Measurements from ENCODE around the gene WNT3A.

Gene WNT3A

DNA sequence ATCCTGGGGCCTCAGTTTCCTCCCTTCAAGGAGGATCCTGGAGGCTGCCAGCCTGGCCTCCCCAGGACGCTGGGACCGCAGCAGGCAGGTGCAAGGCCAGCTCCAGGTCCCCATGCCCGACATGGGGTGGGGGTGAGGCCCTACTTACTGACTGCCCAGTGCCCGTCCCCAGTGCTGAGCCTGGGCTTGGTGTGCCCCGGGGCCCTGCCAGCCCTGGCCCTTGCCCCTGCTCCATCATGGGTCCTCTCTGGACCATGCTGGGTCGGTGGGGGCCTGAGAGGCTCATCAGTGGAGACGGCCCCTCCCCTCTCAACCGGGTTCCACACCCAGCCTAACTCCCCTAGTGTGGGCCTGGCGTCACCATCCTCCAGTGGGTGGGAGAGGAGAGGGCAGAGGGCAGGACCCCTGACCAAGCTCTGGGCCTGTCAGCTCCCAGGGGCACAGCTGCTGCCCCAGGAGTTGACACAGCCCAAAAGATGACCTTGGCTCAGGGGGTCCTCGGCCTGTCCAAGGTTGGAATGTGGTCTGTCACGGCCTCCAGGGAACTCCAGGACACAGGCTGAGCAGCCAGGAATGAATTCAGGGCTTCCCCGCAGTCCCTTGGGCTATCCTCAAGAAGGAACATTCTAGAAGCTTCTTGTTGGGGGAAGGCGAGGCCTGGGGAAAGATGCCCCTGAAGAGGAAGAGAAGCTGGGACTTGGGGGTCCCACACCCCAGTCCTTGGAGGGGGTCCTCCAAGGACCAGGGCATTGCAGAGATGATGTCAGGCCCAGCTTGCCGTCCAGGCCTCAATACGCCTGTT lies 58.1 kb downstream of the WNT3A start:
- Histone ChIP-seq H3K36me3 (ENCODE audit: insufficient read depth, low read length) (no peaks in the 10 kb centered on the region), H3K9me3 (ENCODE audit: insufficient read depth, low read depth, low read length) (no peaks in the 10 kb centered on the region; the same call in 1 of the 2 replicates), H4K20me1 (ENCODE audit: insufficient read depth, low read length, poor library complexity, severe bottlenecking) (no peaks in the 10 kb centered on the region), H3K9me2 (replicated peaks; ENCODE audit: low read depth, low read length) (no peaks in the 10 kb centered on the region), H3K4me3 (ENCODE audit: low read length, poor library complexity, severe bottlenecking) (no peak overlapping the region), H3K4me2 (ENCODE audit: low read depth, low read length, poor library complexity, severe bottlenecking) (no peak overlapping the region), H3K4me1 (ENCODE audit: insufficient read depth, low read length, poor library complexity, severe bottlenecking) (no peaks in the 10 kb centered on the region), H3K9ac (ENCODE audit: low read depth, low read length, poor library complexity, severe bottlenecking) (no peak overlapping the region), H2AFZ (ENCODE audit: low read length) (no peak overlapping the region), H3K27me3 (ENCODE audit: insufficient read depth, low read length, poor library complexity, severe bottlenecking) (no peaks in the 10 kb centered on the region), H3K79me2 (ENCODE audit: insufficient read depth, low read length) (no peaks in the 10 kb centered on the region), H3F3A (ENCODE audit: low read depth) (no peaks in the 10 kb centered on the region)
- TF ChIP-seq, protein P1, sequence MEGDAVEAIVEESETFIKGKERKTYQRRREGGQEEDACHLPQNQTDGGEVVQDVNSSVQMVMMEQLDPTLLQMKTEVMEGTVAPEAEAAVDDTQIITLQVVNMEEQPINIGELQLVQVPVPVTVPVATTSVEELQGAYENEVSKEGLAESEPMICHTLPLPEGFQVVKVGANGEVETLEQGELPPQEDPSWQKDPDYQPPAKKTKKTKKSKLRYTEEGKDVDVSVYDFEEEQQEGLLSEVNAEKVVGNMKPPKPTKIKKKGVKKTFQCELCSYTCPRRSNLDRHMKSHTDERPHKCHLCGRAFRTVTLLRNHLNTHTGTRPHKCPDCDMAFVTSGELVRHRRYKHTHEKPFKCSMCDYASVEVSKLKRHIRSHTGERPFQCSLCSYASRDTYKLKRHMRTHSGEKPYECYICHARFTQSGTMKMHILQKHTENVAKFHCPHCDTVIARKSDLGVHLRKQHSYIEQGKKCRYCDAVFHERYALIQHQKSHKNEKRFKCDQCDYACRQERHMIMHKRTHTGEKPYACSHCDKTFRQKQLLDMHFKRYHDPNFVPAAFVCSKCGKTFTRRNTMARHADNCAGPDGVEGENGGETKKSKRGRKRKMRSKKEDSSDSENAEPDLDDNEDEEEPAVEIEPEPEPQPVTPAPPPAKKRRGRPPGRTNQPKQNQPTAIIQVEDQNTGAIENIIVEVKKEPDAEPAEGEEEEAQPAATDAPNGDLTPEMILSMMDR (conservative IDR thresholded peaks at IDR 0.05; ENCODE audit: low read length) = no peak
- no peak for TF ChIP-seq EZH2phosphoT487 (IDR thresholded peaks at IDR 0.05; ENCODE audit: borderline replicate concordance)

DNA sequence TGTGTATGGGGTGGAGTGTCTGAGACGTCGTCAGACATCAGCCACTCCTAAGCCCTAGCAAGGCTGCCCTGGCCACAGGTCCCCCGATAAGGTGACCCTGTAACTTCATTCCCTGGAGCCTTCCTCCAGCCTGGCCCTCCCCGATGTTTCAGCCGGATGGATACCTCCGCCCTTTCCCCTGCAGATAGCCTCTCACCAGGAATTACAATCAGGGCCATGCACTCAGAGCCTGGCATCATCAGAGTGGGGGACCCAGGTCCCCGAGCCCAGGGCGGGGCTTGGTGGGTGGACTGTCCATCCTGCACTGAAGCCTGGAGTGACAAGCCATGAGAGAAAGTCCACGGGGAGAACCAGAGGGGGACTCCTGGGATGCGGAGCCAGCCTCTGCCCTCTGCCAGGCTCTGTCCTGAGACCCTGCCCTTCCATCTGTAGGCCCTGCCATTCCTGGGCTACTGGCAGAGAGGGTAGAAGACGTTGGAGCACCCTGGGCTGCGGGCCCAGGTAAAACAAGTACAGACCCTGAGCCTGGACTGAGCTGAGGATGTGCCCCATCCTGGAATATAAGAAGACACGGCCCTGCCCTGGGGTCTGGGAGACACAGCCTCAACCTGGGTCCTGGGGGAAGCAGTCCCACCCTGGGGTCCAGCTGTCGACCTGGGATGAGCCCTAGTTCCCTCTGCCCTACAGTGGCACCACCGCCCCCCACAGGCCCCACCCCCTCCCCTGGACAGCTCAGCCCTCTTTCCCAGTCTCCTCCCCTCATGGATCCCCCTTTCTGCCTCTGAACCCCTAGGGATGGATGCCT lies 58.9 kb downstream of the WNT3A start:
- H2AFZ ChIP-seq (ENCODE audit: low read length) = no peak overlapping the region
- H3K4me3 ChIP-seq (ENCODE audit: low read length, poor library complexity, severe bottlenecking) = no peak overlapping the region
- H3K9me3 ChIP-seq (ENCODE audit: insufficient read depth, low read depth, low read length) = no peaks in the 10 kb centered on the region; the same call in 1 of the 2 replicates
- H3F3A ChIP-seq (ENCODE audit: low read depth) = no peaks in the 10 kb centered on the region
- H3K27me3 ChIP-seq (ENCODE audit: insufficient read depth, low read length, poor library complexity, severe bottlenecking) = no peaks in the 10 kb centered on the region
- H3K9ac ChIP-seq (ENCODE audit: low read depth, low read length, poor library complexity, severe bottlenecking) = no peak overlapping the region
- no peaks in the 10 kb centered on the region for H4K20me1 ChIP-seq (ENCODE audit: insufficient read depth, low read length, poor library complexity, severe bottlenecking)
- no peak overlapping the region for H3K4me2 ChIP-seq (ENCODE audit: low read depth, low read length, poor library complexity, severe bottlenecking)
- TF ChIP-seq EZH2phosphoT487 (IDR thresholded peaks at IDR 0.05; ENCODE audit: borderline replicate concordance) = no peak
- TF ChIP-seq, protein P1 (conservative IDR thresholded peaks at IDR 0.05; ENCODE audit: low read length) = no peak
- H3K79me2 ChIP-seq (ENCODE audit: insufficient read depth, low read length) = no peaks in the 10 kb centered on the region
- H3K36me3 ChIP-seq (ENCODE audit: insufficient read depth, low read length) = no peaks in the 10 kb centered on the region
- H3K4me1 ChIP-seq (ENCODE audit: insufficient read depth, low read length, poor library complexity, severe bottlenecking) = no peaks in the 10 kb centered on the region
- no peaks in the 10 kb centered on the region for H3K9me2 ChIP-seq (replicated peaks; ENCODE audit: low read depth, low read length)

DNA sequence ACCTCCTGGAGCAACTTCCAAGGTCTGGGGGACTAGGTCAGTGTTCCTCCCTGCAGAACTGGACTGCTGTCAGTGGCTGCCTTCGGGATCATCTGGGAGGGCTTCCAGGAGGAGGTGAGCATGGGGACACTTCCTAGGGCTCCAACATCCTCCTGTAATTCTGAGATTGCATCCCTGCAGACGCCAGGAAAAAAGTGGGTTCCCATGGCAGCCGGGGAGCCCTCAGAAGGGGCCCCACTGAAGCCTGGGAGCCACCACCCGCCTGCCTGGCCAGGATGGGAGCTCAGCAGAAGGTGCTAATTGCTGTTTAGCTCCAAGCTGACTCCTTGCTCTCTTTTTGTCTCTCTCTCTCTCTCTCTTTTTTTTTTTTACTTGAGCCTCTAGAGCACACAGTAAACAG lies 59.6 kb downstream of the WNT3A start:
- Histone ChIP-seq H3K79me2 (ENCODE audit: insufficient read depth, low read length) (no peaks in the 10 kb centered on the region), H3K36me3 (ENCODE audit: insufficient read depth, low read length) (no peaks in the 10 kb centered on the region), H3K4me1 (ENCODE audit: insufficient read depth, low read length, poor library complexity, severe bottlenecking) (no peaks in the 10 kb centered on the region), H3K9me3 (ENCODE audit: insufficient read depth, low read depth, low read length) (no peaks in the 10 kb centered on the region; the same call in 1 of the 2 replicates), H3F3A (ENCODE audit: low read depth) (no peaks in the 10 kb centered on the region), H4K20me1 (ENCODE audit: insufficient read depth, low read length, poor library complexity, severe bottlenecking) (no peaks in the 10 kb centered on the region), H3K9me2 (replicated peaks; ENCODE audit: low read depth, low read length) (no peaks in the 10 kb centered on the region), H3K4me3 (ENCODE audit: low read length, poor library complexity, severe bottlenecking) (no peak overlapping the region), H3K27me3 (ENCODE audit: insufficient read depth, low read length, poor library complexity, severe bottlenecking) (no peaks in the 10 kb centered on the region), H3K9ac (ENCODE audit: low read depth, low read length, poor library complexity, severe bottlenecking) (no peak overlapping the region), H3K4me2 (ENCODE audit: low read depth, low read length, poor library complexity, severe bottlenecking) (no peak overlapping the region), H2AFZ (ENCODE audit: low read length) (no peak overlapping the region)
- TF ChIP-seq, protein P1 (conservative IDR thresholded peaks at IDR 0.05; ENCODE audit: low read length) = no peak

Data from Loucy (cell line).